GM18517 (cell line): ENCODE data around the gene PPM1H.
"Not testable (repeated sequence)": the region's sequence is repeated elsewhere in the genome, so short reads cannot be mapped to it uniquely, and the experiment has no call there.

Source experiments
- ATAC-seq: cut with Tn5 transposase; IDR thresholded peaks from one replicate; pipeline ENCODE4 v1.9.1; 2021; ENCODE audit warnings: mild to moderate bottlenecking, moderate library complexity; ENCODE audit not compliant: unreplicated experiment

The PPM1H gene

GRCh38 chr12:62840806-62841205 lies 94.1 kb downstream of the PPM1H start:
- no peak for ATAC-seq

GRCh38 chr12:62839869-62840660 lies 94.9 kb downstream of the PPM1H start:
- ATAC-seq = no peak

DNA sequence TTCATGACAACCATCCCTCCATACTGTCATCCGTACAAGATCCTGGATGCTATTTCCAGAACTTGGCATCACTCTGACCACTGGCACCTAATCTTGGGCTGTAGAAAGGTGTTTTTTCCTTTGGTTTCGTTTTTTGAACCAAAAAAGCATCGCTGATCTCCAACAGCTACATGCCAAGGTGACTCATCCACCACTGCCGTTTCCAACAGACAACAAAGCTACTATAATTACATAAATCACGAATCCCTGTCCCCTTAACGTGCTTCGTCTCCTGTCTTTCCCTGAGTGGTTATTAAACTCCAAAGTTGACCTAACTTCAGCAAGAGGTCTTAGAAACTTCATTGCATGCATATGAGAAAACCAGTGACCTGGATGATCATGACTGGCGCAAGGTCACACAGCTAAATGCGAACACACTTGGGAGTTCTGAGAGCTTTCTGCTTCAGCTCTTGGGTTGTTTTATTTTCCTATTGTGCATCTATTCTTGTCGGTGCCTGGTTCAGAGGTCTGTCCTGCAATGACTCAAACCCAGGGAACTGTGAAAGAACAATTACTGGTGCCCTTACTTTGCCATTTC lies 99.9 kb downstream of the PPM1H start:
- ATAC-seq = peak; percentile 57

DNA sequence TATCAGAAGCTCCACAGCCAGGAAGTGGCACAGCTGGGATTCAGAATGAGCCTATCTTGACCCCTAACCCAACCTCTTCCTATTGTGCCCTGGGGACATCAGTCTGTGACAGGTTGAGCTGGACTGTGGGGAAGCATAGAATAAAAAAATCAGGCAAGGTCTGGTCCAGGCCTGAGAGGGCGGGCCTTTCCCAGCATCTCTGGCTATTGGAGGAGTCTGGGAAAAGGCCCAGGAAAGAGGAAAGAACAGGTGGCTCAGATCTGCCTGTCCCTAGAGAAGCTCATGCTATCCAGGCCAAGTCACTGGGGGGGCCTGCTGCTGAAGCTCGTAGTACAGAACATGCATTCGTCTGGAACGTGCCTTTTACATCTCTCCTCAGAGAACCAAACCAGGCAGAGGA lies 100.5 kb downstream of the PPM1H start:
- ATAC-seq = no peak

GRCh38 chr12:62833634-62834033 lies 101.3 kb downstream of the PPM1H start:
- no peak for ATAC-seq

DNA sequence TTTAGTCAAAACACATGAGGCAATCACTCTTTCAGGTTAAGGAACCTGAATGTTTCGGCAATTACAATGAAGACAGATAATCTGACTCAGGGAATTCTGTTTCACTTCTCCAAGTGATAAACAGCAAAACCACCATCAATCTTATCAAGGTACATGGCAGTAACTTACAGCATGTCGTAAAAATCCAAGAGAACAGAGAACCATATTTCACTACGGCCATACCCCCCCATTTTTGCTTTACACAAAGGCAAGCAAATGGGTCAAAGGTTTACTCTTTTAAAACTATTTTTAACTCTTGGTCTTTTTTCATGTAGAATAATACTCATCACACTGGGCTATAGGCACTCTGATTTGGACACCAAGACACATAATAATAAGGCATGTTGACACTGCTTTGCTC lies 102.4 kb downstream of the PPM1H start:
- no peak for ATAC-seq

GRCh38 chr12:62832027-62832426 lies 102.9 kb downstream of the PPM1H start:
- no peak for ATAC-seq

GRCh38 chr12:62827855-62828254 lies 107.1 kb downstream of the PPM1H start:
- no peak for ATAC-seq

GRCh38 chr12:62827042-62827441 lies 107.9 kb downstream of the PPM1H start:
- no peak for ATAC-seq

GRCh38 chr12:62817556-62818271 lies 117.2 kb downstream of the PPM1H start:
- no peak for ATAC-seq

DNA sequence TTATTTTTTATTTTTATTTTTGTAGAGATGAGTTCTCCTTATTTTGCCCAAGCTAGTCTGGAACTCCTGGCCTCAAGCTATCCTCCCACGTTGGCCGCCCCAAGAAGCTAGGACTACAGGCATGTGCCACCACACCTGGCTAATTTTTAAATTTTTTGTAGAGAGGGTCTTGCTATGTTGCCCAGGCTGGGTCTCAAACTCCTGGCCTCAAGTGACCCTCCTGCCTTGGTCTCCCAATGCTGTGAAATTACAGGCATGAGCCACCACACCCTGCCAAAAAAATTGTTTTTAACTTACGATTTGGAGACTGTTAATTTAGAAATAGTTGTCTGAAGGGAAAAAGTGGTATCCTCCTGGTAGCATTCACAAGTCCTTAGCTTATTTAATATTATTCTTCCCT lies 120.7 kb downstream of the PPM1H start:
- no peak for ATAC-seq

DNA sequence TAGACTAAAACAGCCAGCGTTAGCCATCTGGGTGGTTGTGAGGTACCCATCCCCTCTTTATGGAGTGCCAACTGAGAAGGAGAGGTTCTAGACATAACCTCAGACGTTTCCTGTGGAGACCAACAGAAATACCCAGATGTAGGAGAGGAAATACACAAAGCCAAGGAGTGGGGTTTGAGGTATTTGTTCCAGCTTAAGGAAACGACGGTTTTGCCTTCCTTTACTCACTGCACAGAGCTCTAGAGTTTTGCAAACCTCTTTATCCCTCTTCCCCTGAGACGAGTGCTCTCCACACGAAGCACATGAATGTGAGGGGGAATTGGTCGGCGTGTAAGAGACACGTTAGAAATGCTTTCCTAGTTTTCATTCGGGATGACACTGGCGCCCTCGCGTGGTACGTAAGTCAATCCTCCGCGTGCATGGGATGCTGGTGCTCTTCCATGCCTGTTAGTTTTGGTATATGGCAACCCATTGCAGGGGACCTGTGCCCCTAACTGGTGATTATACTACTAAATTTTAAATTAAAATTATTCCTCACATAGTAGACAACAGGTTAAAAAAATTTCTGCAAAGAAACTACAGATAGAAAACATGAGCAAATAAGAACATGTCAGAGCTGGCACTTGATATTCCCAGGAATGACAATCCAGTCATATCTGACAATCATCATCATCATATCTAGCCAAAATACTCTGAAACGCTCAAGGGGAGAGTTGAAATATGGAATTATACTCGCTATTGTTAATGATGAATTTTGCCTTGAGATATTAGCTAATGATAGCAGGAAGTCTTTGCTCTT lies 121.7 kb downstream of the PPM1H start:
- ATAC-seq = no peak

DNA sequence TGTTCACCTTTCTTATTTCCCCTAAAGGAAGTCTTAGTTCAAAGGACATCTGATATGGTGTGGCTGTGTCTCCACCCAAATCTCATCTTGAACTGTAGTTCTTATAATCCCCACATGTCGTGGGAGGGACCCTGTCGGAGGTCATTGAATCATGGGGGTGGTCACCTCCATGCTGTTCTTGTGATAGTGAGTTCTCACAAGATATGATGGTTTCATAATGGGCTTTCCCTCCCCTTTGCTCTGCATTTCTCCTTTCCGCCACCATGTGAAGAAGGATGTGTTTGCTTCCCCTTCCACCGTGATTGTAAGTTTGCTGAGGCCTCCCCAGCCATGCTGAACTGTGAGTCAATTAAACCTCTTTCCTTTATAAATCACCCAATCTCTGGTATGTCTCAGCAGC lies 123.5 kb downstream of the PPM1H start:
- not testable (repeated sequence) for ATAC-seq

DNA sequence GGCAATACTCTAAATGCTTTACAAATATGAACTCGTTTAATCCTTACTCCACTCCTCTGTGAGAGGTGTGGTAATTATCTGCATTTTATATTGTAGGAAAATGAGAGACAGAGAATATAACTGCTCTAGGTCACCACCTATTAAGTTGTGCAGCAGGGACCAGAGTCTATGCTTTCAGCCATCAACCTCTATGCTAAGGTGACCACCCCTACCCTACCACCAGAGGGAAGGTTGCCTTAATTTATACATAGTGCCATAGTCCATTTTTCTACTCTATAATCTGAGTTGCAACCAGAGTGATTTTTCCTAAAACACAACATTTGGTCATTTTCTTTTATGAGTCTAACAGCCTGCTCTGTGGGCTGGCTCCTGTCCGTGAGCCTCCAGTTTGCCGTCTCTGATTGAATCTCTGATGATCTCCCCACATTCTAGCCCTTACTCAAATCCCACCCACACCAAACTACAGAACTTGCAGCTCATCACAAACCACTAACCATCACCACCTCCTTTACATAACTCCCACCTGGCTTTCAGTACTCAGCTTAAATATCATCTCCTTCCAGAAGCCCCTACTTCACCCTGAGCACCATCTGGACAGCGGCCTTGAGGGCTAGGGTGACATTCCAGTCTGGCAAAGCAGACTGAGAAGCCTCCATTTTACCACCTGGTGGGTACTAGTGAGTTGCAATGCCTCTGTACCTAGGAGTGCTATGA lies 126.6 kb downstream of the PPM1H start:
- peak; percentile 79 for ATAC-seq

DNA sequence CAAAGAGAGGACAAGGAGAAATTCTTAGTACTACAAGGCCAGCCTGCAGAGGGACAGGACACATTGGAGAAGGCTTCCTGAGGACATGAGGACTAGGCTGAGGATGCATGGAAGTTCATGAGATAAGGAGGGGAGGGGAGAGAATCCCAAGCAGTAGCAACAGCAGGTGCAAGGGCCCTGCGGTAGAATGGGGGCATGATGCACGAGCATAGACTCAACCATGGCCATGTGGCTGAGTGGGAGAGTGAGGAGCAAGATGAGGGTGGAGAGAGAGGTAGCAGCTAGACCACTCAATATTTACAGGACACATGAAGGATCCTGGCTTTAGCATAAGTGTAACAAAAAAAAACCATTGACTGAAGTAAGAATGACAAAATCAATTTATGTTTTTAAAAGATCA lies 128.1 kb downstream of the PPM1H start:
- no peak for ATAC-seq

DNA sequence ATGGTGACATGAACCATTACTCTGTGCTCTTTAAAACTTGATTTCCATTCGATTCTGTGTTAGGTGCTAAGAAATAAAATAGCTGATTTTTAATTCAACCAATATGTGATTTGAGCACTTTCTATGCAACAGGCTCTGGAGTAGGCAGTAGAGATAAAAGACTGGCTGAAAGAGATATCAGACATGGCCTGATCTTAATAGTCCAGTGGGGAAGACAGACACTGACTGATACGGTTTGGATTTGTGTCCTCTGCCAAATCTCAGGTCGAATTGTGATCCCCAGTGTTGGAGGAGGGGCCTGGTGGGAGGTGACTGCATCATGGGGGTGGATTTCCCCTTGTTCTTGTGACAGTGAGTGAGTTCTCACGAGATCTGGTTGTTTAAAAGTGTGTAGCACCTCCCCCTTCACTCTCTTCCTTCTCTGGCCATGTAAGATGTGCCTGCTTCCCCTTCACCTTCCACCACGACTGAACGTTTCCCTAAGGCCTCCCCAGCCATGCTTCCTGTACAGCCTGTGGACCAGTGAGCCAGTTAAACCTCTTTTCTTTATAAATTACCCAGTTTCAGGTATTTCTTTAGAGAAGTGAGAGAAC lies 128.6 kb downstream of the PPM1H start:
- no peak for ATAC-seq

GRCh38 chr12:62805517-62805916 lies 129.4 kb downstream of the PPM1H start:
- no peak for ATAC-seq

- ATAC-seq = no peak
These were observed 131.2 kb downstream of the PPM1H start for GRCh38 chr12:62803756-62804155.

- no peak for ATAC-seq
These were observed 132.0 kb downstream of the PPM1H start for GRCh38 chr12:62802984-62803383.

DNA sequence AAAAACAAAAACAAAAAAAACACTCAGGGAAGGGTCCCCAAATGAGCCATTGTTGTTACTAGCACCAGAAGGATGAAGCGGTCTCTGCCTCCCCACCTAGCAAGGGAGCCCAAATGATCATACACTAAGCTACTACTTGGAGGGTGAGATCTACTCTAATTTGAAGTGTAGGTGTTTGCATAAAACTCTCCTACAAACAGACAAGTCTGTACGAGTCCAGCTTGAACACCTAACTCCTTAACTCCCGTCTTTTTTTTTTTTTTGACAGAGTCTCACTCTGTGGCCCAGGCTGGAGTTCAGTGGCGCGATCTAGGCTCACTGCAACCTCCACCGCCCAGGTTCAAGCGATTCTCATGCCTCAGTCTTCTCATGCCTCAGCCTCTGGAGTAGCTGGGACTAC lies 132.6 kb downstream of the PPM1H start:
- no peak for ATAC-seq
